T-helper 22 cell (primary cell): ENCODE data around the gene BLM.

Experiments used
- DNase-seq: peaks from one replicate; pipeline ENCODE4 v3.0.0-alpha.2; 2020; ENCODE audit warnings: low read depth

BLM gene

GRCh38 chr15:90691982-90692773 is 25.0 kb upstream of the BLM start:
- DNase-seq, result no peak

GRCh38 chr15:90694987-90695386 is 22.2 kb upstream of the BLM start:
- no peak for DNase-seq

GRCh38 chr15:90697175-90697574 is 20.0 kb upstream of the BLM start:
- no peak for DNase-seq

- DNase-seq, result no peak
These were observed 18.5 kb upstream of the BLM start for GRCh38 chr15:90698629-90699028.

- DNase-seq, result no peak
These were observed 16.1 kb upstream of the BLM start for GRCh38 chr15:90701048-90701447.

- DNase-seq, result no peak
These were observed 15.1 kb upstream of the BLM start for GRCh38 chr15:90701880-90702630.

- DNase-seq, result no peak
These were observed 13.7 kb upstream of the BLM start for GRCh38 chr15:90703455-90703854.

- no peak for DNase-seq
These were observed 11.9 kb upstream of the BLM start for GRCh38 chr15:90705212-90705611.

GRCh38 chr15:90706394-90707327 is 10.5 kb upstream of the BLM start:
- DNase-seq, result no peak

- no peak for DNase-seq
These were observed 9.7 kb upstream of the BLM start for GRCh38 chr15:90707489-90707888.

GRCh38 chr15:90708516-90708915 is 8.6 kb upstream of the BLM start:
- no peak for DNase-seq

GRCh38 chr15:90709278-90709677 is 7.9 kb upstream of the BLM start:
- no peak for DNase-seq

- DNase-seq, result no peak
These were observed 6.6 kb upstream of the BLM start for GRCh38 chr15:90710436-90711027.

- DNase-seq, result no peak
These were observed 5.7 kb upstream of the BLM start for GRCh38 chr15:90711418-90711824.

GRCh38 chr15:90711842-90712241 is 5.3 kb upstream of the BLM start:
- DNase-seq, result no peak

- no peak for DNase-seq
These were observed 4.1 kb upstream of the BLM start for GRCh38 chr15:90713081-90713480.

- DNase-seq, result no peak
These were observed 700 bp upstream of the BLM start for GRCh38 chr15:90716317-90716975.

- DNase-seq, result no peak
These were observed 1.1 kb downstream of the BLM start for GRCh38 chr15:90718232-90718631.

GRCh38 chr15:90720131-90720530 is 3.0 kb downstream of the BLM start:
- DNase-seq, result no peak

- no peak for DNase-seq
These were observed 12.1 kb downstream of the BLM start for GRCh38 chr15:90729261-90729660.

- DNase-seq, result no peak
These were observed 13.1 kb downstream of the BLM start for GRCh38 chr15:90730290-90730689.

GRCh38 chr15:90735923-90736322 is 18.8 kb downstream of the BLM start:
- no peak for DNase-seq
